A549 (cell line): Measurements from ENCODE around the gene KCNJ10. TPM values are rescaled to one million over a fixed set of nuclear protein-coding genes. Genes with fewer than 3 reads are reported as not detected.

Experiments used
- ATAC-seq, 2 experiments: fragments of 200-7000 bp in 1 of 2; fragments of >200 bp in 1 of 2; cut with Nextera tagmentation in 1 of 2; cut with Tn5 transposase in 1 of 2; 3 replicates each; pipeline versions ENCODE4 v1.8.0 to v1.9.1; 2018 to 2020; ENCODE audit warnings: mild to moderate bottlenecking in 1 of 2, moderate library complexity in 1 of 2
- CTCF ChIA-PET: fragments of 300-600 bp; sonication (Branson Sonifier 250); formaldehyde crosslinking; extraction: SDS; loops from one replicate; lab custom pipeline; 2021; ENCODE audit warnings: antibody characterized with exemption, inconsistent platforms; lab: Yijun Ruan, JAX
- POLR2A ChIA-PET: fragments of 350-600 bp; formaldehyde crosslinking; extraction: SDS; loops from one replicate; lab custom pipeline; 2021; ENCODE audit warnings: antibody characterized with exemption, inconsistent platforms; lab: Yijun Ruan, JAX
- DNase-seq, 2 experiments: peaks; one replicate each; pipeline versions ENCODE4 v3.0.0 to v3.0.0-alpha.2; 2011 to 2016; ENCODE audit warnings: low read depth in 1 of 2, low spot score in 1 of 2
- FAIRE-seq: peaks from 2 replicates; lab custom pipeline; 2011; peaks lifted over from hg19 to GRCh38; lab: Jason Lieb, UNC
- H3K27ac ChIP-seq, 2 experiments: fragments of >200 bp; sonication (Bioruptor Twin); formaldehyde crosslinking; 3 replicates each; pipeline ENCODE4 v1.5.1; 2016 to 2017
- H3K4me1 ChIP-seq: fragments of >200 bp; sonication (Bioruptor Twin); formaldehyde crosslinking; 3 replicates; pipeline ENCODE4 v1.6.1; 2016
- H3K4me2 ChIP-seq: fragments of >200 bp; sonication (Bioruptor Twin); formaldehyde crosslinking; 3 replicates; pipeline ENCODE4 v1.6.1; 2016
- H3K4me3 ChIP-seq: fragments of >200 bp; sonication (Bioruptor Twin); formaldehyde crosslinking; 3 replicates; pipeline ENCODE4 v1.5.1; 2016
- H3K9me3 ChIP-seq: fragments of >200 bp; sonication (Bioruptor Twin); formaldehyde crosslinking; 3 replicates; pipeline ENCODE4 v1.6.1; 2016
- CBX2 ChIP-seq: fragments of 200-600 bp; sonication (generic); IDR thresholded peaks from 2 replicates; pipeline ENCODE4 v1.6.1; 2016; ENCODE audit warnings: low read depth, mild to moderate bottlenecking, borderline replicate concordance
- CHD4 ChIP-seq: fragments of 200-600 bp; sonication (generic); IDR thresholded peaks from 2 replicates; pipeline ENCODE4 v1.6.1; 2016; ENCODE audit warnings: antibody characterized with exemption, mild to moderate bottlenecking, borderline replicate concordance
- CTCF ChIP-seq: fragments of >200 bp; sonication (Bioruptor Twin); formaldehyde crosslinking; IDR thresholded peaks from 3 replicates; pipeline ENCODE4 v1.5.1; 2016
- EHMT2 ChIP-seq: fragments of 200-600 bp; sonication (generic); IDR thresholded peaks from 2 replicates; pipeline ENCODE4 v1.6.1; 2016; ENCODE audit warnings: antibody characterized with exemption, low read depth, mild to moderate bottlenecking, moderate library complexity
- ELK1 ChIP-seq: fragments of 150-350 bp; IDR thresholded peaks from 2 replicates; pipeline ENCODE4 v1.6.1; 2014; ENCODE audit warnings: low read depth, mild to moderate bottlenecking, low read length
- FOSL2 ChIP-seq, 2 experiments: fragments of 450-650 bp in 1 of 2; fragments of >200 bp in 1 of 2; sonication (Bioruptor Twin) in 1 of 2; formaldehyde crosslinking; IDR thresholded peaks; 2 replicates each; pipeline versions ENCODE4 v1.5.0 to v1.6.1; 2016 to 2020; ENCODE audit warnings: mild to moderate bottlenecking in 1 of 2, moderate library complexity in 1 of 2
- GATA3 ChIP-seq: IDR thresholded peaks from 2 replicates; pipeline ENCODE4 v1.6.1; 2012; ENCODE audit warnings: borderline replicate concordance
- HDAC2 ChIP-seq: fragments of 200-600 bp; sonication (generic); IDR thresholded peaks from 2 replicates; pipeline ENCODE4 v1.6.1; 2016
- KDM5A ChIP-seq: fragments of 200-600 bp; sonication (generic); IDR thresholded peaks from 2 replicates; pipeline ENCODE4 v1.6.1; 2016; ENCODE audit warnings: antibody characterized with exemption, mild to moderate bottlenecking
- NFE2L2 ChIP-seq: fragments of 150-350 bp; conservative IDR thresholded peaks from 2 replicates; pipeline ENCODE4 v1.6.1; 2014; ENCODE audit warnings: low read length
- NPAS2 ChIP-seq: fragments of 250-450 bp; sonication (Bioruptor Pico); IDR thresholded peaks from 2 replicates; pipeline ENCODE4 v1.8.0; 2022; ENCODE audit warnings: mild to moderate bottlenecking, moderate library complexity, borderline replicate concordance
- NR3C1 ChIP-seq: fragments of >200 bp; sonication (Bioruptor Twin); formaldehyde crosslinking; IDR thresholded peaks from 3 replicates; pipeline ENCODE4 v1.6.1; 2017
- PHF8 ChIP-seq: fragments of 200-600 bp; sonication (generic); IDR thresholded peaks from 2 replicates; pipeline ENCODE4 v1.6.1; 2016; ENCODE audit warnings: low read depth, mild to moderate bottlenecking, antibody characterized with exemption, moderate library complexity, borderline replicate concordance
- POLR2AphosphoS2 ChIP-seq: conservative IDR thresholded peaks from 2 replicates; pipeline ENCODE4 v1.6.1; 2012; ENCODE audit warnings: low read length, improper control_type of control experiment, inconsistent platforms
- RAD21 ChIP-seq, 2 experiments: fragments of >200 bp in 1 of 2; sonication (Bioruptor Twin) in 1 of 2; formaldehyde crosslinking in 1 of 2; IDR thresholded peaks in 1 of 2; conservative IDR thresholded peaks in 1 of 2; 2 replicates in 1 of 2; 3 replicates in 1 of 2; pipeline ENCODE4 v1.6.1; 2012 to 2018; ENCODE audit warnings: inconsistent platforms in 1 of 2
- RARB ChIP-seq: fragments of 250-450 bp; sonication (Bioruptor Pico); IDR thresholded peaks from 2 replicates; pipeline ENCODE4 v1.8.0; 2021; ENCODE audit warnings: mild to moderate bottlenecking, moderate library complexity
- RCOR1 ChIP-seq: fragments of 150-350 bp; IDR thresholded peaks from 2 replicates; pipeline ENCODE4 v1.6.1; 2014; ENCODE audit warnings: antibody characterized with exemption, low read length, low read depth
- REST ChIP-seq: fragments of 200-600 bp; sonication (generic); IDR thresholded peaks from 2 replicates; pipeline ENCODE4 v1.6.1; 2016; ENCODE audit warnings: antibody characterized with exemption, mild to moderate bottlenecking, moderate library complexity
- TFCP2L1 ChIP-seq: fragments of 250-450 bp; sonication (Bioruptor Pico); IDR thresholded peaks from 2 replicates; pipeline ENCODE4 v1.5.0; 2021; ENCODE audit warnings: mild to moderate bottlenecking
- TP53 ChIP-seq: fragments of 250-450 bp; sonication (Bioruptor Pico); IDR thresholded peaks from 2 replicates; pipeline ENCODE4 v1.5.0; 2021; ENCODE audit warnings: mild to moderate bottlenecking, moderate library complexity
- ZFP36 ChIP-seq: fragments of 450-650 bp; IDR thresholded peaks from 2 replicates; pipeline ENCODE4 v1.6.1; 2014; ENCODE audit warnings: borderline replicate concordance; ENCODE audit not compliant: partially characterized antibody
- ZNF302 ChIP-seq: fragments of 250-450 bp; sonication (Bioruptor Pico); IDR thresholded peaks from 2 replicates; pipeline ENCODE4 v1.9.0; 2021; ENCODE audit warnings: inconsistent platforms, mild to moderate bottlenecking, moderate library complexity
- ZSCAN20 ChIP-seq: fragments of 250-450 bp; sonication (Bioruptor Pico); IDR thresholded peaks from 2 replicates; pipeline ENCODE4 v1.8.0; 2022; ENCODE audit warnings: mild to moderate bottlenecking, moderate library complexity
- WGBS: methylation state at CpG from one replicate; pipeline ENCODE4 v1.1.6; 2017; ENCODE audit errors: missing lambda C conversion rate; 5-methylcytosine and 5-hydroxymethylcytosine counted together
- polyA plus RNA-seq, 4 experiments: library from polyadenylated mRNA; depleted of rRNA in 3 of 4; stranded (reverse); fragments of >200 nt; fragmentation: RNase III in 1 of 4; extraction: RNeasy Plus Mini Kit Qiagen cat#74134 plus additional on column Dnase treatment in 1 of 4; gene quantifications; 2 replicates in 3 of 4; 3 replicates in 1 of 4; pipeline ENCODE4 v1.2.3, GENCODE V29; 2011 to 2017

KCNJ10 gene
- polyA plus RNA-seq, 2 of the 4 experiments (the other 2 are of a cell fraction) = 0.05 TPM; not detected in 1

DNA sequence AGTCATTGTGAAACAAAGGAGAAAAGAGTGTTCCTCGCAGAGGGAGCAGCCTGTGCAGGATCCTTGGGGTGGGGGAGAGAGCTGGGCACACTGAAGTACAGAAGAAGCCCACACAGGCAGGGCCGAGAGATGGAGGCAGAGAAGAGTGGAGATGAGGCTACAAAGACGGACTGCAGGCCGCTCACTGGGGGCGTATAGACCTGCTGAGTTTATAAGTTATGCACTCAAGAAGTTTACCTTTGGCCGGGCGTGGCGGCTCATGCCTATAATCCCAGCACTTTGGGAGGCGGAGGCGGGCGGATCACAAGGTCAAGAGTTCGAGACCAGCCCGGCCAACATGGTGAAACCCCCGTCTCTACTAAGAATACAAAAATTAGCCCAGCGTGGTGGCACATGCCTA lies 108.3 kb downstream of the KCNJ10 start (continued):
- TF ChIP-seq ELK1 (no peak), KDM5A (no peak), POLR2AphosphoS2 (no peak), NFE2L2 (no peak), GATA3 (no peak), CTCF (no peak), PHF8 (no peak)

- no peak overlapping the region for H3K4me3 ChIP-seq
- TF ChIP-seq RCOR1 (no peak), FOSL2 (IDR thresholded peaks at IDR 0.05) (no peak), FOSL2 (CRISPR knock-in tag; IDR thresholded peaks at IDR 0.05) (peak; percentile 43)
- TF ChIP-seq, all 56 proteins: peak for 1
- Histone ChIP-seq H3K27ac (0 out of 6 replicates have a peak overlapping the region, but pooled peaks of 1 of the 2 experiments have one; percentile 21), H3K9me3 (no peaks in the 10 kb centered on the region), H3K4me2 (peak overlapping the region; percentile 9; the same call in 1 of the 3 replicates), H3K4me1 (no peaks in the 10 kb centered on the region)
- ATAC-seq = peak; percentile 50 to 78; a peak in 5 of 6 replicates
- WGBS = 19% methylated on average over 5 of the region's 5 CpGs
- CTCF ChIA-PET = interaction anchor here (1.2 to 12.9 kb wide), 3 partner anchors 15 to 117 kb away, joined by 3 to 124 read pairs (median 5); partner anchors contain the start of gene IGSF9
- POLR2A ChIA-PET = no interaction called here
- DNase-seq = peak in 1 of 2 experiments; percentile 62
- no peak for FAIRE-seq
These were observed 109.1 kb downstream of the KCNJ10 start for GRCh38 chr1:159960721-159961381.

- CTCF ChIA-PET = interaction anchor here (1.2 to 12.9 kb wide), 3 partner anchors 14 to 119 kb away, joined by 3 to 124 read pairs (median 5); partner anchors contain the start of gene IGSF9
- TF ChIP-seq RAD21 (conservative IDR thresholded peaks at IDR 0.05 in 1 of 2, IDR thresholded peaks at IDR 0.05 in 1 of 2) (no peak), CHD4 (no peak), PHF8 (no peak), TP53 (CRISPR knock-in tag) (no peak), ZFP36 (no peak), CBX2 (no peak), POLR2AphosphoS2 (no peak)
- POLR2A ChIA-PET = no interaction called here
- DNase-seq (no peak), FAIRE-seq (no peak), ATAC-seq (no peak)
- H3K4me3 ChIP-seq = no peak overlapping the region
- H3K4me1 ChIP-seq = no peaks in the 10 kb centered on the region; the same call in 2 of the 3 replicates
- no peak overlapping the region for H3K4me2 ChIP-seq
- no peaks in the 10 kb centered on the region for H3K9me3 ChIP-seq
- H3K27ac ChIP-seq = no peak overlapping the region
- WGBS = 50% methylated on average over 4 of the region's 4 CpGs
These were observed 110.5 kb downstream of the KCNJ10 start for GRCh38 chr1:159959451-159959850.

- no peaks in the 10 kb centered on the region for H3K9me3 ChIP-seq
- DNase-seq = no peak
- peaks cover 5% of the 10 kb centered on the region; the same call in 1 of the 3 replicates for H3K4me1 ChIP-seq
- FAIRE-seq = no peak
- H3K4me2 ChIP-seq = no peak overlapping the region
- no peak overlapping the region for H3K27ac ChIP-seq
- ChIA-PET POLR2A (no interaction called here), CTCF (interaction anchor here (1.9 to 12.9 kb wide), 2 partner anchors 22 to 46 kb away, joined by 7 to 124 read pairs; no protein-coding TSS in a partner anchor)
- WGBS = 27% methylated on average over 3 of the region's 3 CpGs
- H3K4me3 ChIP-seq = no peak overlapping the region
- ATAC-seq = no peak
- TF ChIP-seq EHMT2 = no peak
- no peak for TF ChIP-seq FOSL2 (IDR thresholded peaks at IDR 0.05)
- TF ChIP-seq FOSL2 (CRISPR knock-in tag; IDR thresholded peaks at IDR 0.05) = no peak
- TF ChIP-seq ZNF302 (CRISPR knock-in tag) = no peak
- TF ChIP-seq NR3C1 = no peak
- TF ChIP-seq RARB = no peak
- TF ChIP-seq ZSCAN20 (CRISPR knock-in tag) = no peak
- no peak for TF ChIP-seq TFCP2L1 (CRISPR knock-in tag)
- no peak for TF ChIP-seq NPAS2 (CRISPR knock-in tag)
- TF ChIP-seq REST = no peak
- no peak for TF ChIP-seq HDAC2
These were observed 111.1 kb downstream of the KCNJ10 start for GRCh38 chr1:159958719-159959380.
